HG02678 (cell line): ENCODE measurements around the gene ABCC4.
"Not testable (repeated sequence)": the region's sequence is repeated elsewhere in the genome, so short reads cannot be mapped to it uniquely, and the experiment has no call there.

ENCODE experiments used
- ATAC-seq: cut with Tn5 transposase; IDR thresholded peaks from one replicate; pipeline ENCODE4 v1.9.1; 2021; ENCODE audit warnings: mild to moderate bottlenecking, moderate library complexity; ENCODE audit not compliant: unreplicated experiment

The ABCC4 gene

GRCh38 chr13:95298169-95298965, 2.9 kb downstream of the ABCC4 start:
- ATAC-seq, result no peak

- no peak for ATAC-seq
Observed at GRCh38 chr13:95296326-95296925, 4.8 kb downstream of the ABCC4 start.

GRCh38 chr13:95295026-95295425, 6.2 kb downstream of the ABCC4 start:
- no peak for ATAC-seq

- ATAC-seq, result no peak
Observed at GRCh38 chr13:95292622-95293021, 8.6 kb downstream of the ABCC4 start.

- not testable (repeated sequence) for ATAC-seq
Observed at GRCh38 chr13:95289901-95290300, 11.3 kb downstream of the ABCC4 start.

GRCh38 chr13:95289020-95289444, 12.2 kb downstream of the ABCC4 start:
- ATAC-seq, result no peak

GRCh38 chr13:95284436-95284835, 16.8 kb downstream of the ABCC4 start:
- no peak for ATAC-seq

- no peak for ATAC-seq
Observed at GRCh38 chr13:95279016-95279415, 22.2 kb downstream of the ABCC4 start.

- ATAC-seq, result no peak
Observed at GRCh38 chr13:95276037-95276505, 25.2 kb downstream of the ABCC4 start.

- no peak for ATAC-seq
Observed at GRCh38 chr13:95275322-95276036, 25.8 kb downstream of the ABCC4 start.

GRCh38 chr13:95273592-95274132, 27.6 kb downstream of the ABCC4 start:
- not testable (repeated sequence) for ATAC-seq

- ATAC-seq, result not testable (repeated sequence)
Observed at GRCh38 chr13:95272076-95272475, 29.2 kb downstream of the ABCC4 start.

- ATAC-seq, result no peak
Observed at GRCh38 chr13:95269756-95270155, 31.5 kb downstream of the ABCC4 start.

GRCh38 chr13:95268343-95269065, 32.7 kb downstream of the ABCC4 start:
- not testable (repeated sequence) for ATAC-seq

- ATAC-seq, result no peak
Observed at GRCh38 chr13:95267662-95268342, 33.4 kb downstream of the ABCC4 start.

GRCh38 chr13:95264225-95264624, 37.0 kb downstream of the ABCC4 start:
- no peak for ATAC-seq

- no peak for ATAC-seq
Observed at GRCh38 chr13:95262837-95263384, 38.3 kb downstream of the ABCC4 start.

- ATAC-seq, result no peak
Observed at GRCh38 chr13:95261956-95262355, 39.3 kb downstream of the ABCC4 start.

- peak; percentile 40 for ATAC-seq
Observed at GRCh38 chr13:95260031-95260525, 41.2 kb downstream of the ABCC4 start.
